GM12872 (cell line): Measurements from ENCODE around the gene CCDC148.

Source experiments
- CTCF ChIP-seq: IDR thresholded peaks from 3 replicates; pipeline ENCODE4 v1.5.1; 2011; ENCODE audit warnings: low read depth, mild to moderate bottlenecking, low read length, moderate library complexity; ENCODE audit not compliant: insufficient read depth

The CCDC148 gene

GRCh38 chr2:158489366-158490112 is 33.0 kb upstream of the CCDC148 start:
- TF ChIP-seq CTCF, result no peak

DNA sequence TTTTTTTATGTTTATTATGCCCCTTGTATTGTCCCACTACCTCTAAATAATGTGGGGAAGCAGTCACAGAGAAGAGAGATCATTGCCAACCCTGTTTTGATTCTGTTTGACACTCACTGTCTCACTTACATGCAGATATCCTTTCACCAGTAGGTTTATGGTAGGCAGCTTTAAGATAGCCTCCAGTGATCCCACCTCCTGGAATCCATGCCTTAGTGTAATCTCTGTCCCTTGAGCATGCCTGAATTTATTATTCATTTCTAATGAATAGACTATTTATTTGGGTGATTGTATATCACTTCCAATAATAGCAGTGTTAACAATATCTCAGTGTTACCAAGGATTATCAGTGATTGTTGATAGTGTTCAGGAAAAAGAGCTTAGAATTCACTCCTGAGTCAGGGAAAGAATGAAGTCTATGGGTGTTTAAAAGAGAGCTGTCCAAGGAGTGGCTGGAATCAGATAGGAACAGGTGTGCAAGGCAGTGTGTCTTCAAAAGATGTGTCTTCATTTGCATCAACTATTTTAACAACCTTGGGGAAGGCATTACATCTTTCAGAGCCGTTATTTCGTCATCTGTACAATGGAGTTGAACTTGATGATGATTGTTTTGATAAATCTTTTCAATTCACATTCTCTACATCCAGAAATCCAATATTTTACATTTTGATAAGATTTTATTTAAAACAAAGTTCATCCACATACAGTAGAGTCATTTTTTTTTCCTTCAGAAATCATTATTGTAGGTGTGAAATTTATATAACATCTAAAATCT is 32.1 kb upstream of the CCDC148 start:
- no peak for TF ChIP-seq CTCF

DNA sequence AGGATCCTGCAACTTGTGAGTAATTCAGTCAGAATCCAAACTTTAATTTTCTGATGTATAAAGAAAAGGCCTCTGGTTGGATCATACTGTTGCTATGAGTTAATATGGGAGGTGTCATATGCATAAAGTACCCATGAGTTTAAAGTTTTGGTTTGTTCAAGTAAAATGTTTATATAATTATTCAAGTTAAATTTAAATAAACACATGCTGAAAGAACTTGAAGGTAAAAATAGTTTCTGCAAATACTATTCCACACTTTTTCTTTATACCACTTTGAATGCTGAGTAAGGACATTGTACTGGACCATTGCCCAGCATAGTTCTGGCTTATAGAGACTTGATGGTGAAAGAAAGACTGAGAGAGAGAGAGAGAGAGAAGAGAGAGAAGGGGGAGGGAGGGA is 30.9 kb upstream of the CCDC148 start:
- no peak for TF ChIP-seq CTCF

- no peak for TF ChIP-seq CTCF
These were observed 30.4 kb upstream of the CCDC148 start for GRCh38 chr2:158486970-158487325.

- no peak for TF ChIP-seq CTCF
These were observed 29.8 kb upstream of the CCDC148 start for GRCh38 chr2:158486150-158486969.

- TF ChIP-seq CTCF, result no peak
These were observed 28.5 kb upstream of the CCDC148 start for GRCh38 chr2:158484892-158485556.
